Type B pancreatic cell (in vitro differentiated cells): Measurements from ENCODE around the gene BLACAT1. TPM values are rescaled to one million over a fixed set of nuclear protein-coding genes. Genes with fewer than 3 reads are reported as not detected.
A peak's percentile ranks its signal among the peaks of the same experiment; 100 is the strongest.

ENCODE experiments used
- DNase-seq: peaks from one replicate; pipeline ENCODE4 v3.0.0; 2021; ENCODE audit warnings: mixed read lengths; ENCODE audit not compliant: unreplicated experiment; ENCODE audit errors: extremely low spot score
- H3K27ac Mint-ChIP-seq: 2 replicates; pipeline ENCODE4 v1.8.0; 2021; ENCODE audit warnings: mild to moderate bottlenecking, mixed read lengths
- H3K27me3 Mint-ChIP-seq: 2 replicates; pipeline ENCODE4 v1.8.0; 2021; ENCODE audit warnings: mixed read lengths
- H3K36me3 Mint-ChIP-seq: 2 replicates; pipeline ENCODE4 v1.8.0; 2021; ENCODE audit warnings: mixed read lengths
- H3K4me1 Mint-ChIP-seq: one replicate; pipeline ENCODE4 v1.8.0; 2021; ENCODE audit warnings: mixed read lengths; ENCODE audit not compliant: unreplicated experiment
- H3K4me3 Mint-ChIP-seq: 2 replicates; pipeline ENCODE4 v1.8.0; 2021; ENCODE audit warnings: mild to moderate bottlenecking, mixed read lengths
- H3K9me3 Mint-ChIP-seq: 2 replicates; pipeline ENCODE4 v1.8.0; 2021; ENCODE audit warnings: mixed read lengths
- CTCF ChIP-seq: fragments of 200-600 bp; sonication (generic); conservative IDR thresholded peaks from 2 replicates; pipeline ENCODE4 v1.5.0; 2021; ENCODE audit warnings: antibody characterized with exemption, mild to moderate bottlenecking
- total RNA-seq: library from RNA; stranded (reverse); gene quantifications from 2 replicates; pipeline ENCODE4 v1.2.1, GENCODE V29; 2021; ENCODE audit warnings: low replicate concordance

The BLACAT1 gene
- total RNA-seq, 1 donor from 2014 or later = 2.4 TPM

DNA sequence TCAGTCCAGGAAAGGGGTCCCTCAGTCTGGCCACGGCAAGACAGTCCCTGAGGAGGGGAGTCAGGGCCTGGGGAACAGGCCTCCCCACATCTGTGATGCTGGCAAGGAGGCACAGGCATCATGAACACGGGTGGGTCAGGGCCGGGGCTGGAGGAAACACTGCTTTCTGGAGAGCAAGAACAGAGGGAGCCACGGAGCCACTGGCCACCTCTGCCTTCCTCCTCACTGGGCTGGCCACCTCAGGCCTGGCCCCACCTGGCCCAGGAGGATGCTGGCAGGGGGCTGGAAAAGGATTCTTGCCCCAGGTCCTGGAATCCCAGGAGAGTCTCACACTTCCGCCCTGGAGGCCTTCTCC lies 15.7 kb downstream of the BLACAT1 start:
- no peak overlapping the region for H3K4me3 Mint-ChIP-seq
- peaks cover 11% of the 10 kb centered on the region for H3K27me3 Mint-ChIP-seq
- H3K9me3 Mint-ChIP-seq = no peaks in the 10 kb centered on the region

DNA sequence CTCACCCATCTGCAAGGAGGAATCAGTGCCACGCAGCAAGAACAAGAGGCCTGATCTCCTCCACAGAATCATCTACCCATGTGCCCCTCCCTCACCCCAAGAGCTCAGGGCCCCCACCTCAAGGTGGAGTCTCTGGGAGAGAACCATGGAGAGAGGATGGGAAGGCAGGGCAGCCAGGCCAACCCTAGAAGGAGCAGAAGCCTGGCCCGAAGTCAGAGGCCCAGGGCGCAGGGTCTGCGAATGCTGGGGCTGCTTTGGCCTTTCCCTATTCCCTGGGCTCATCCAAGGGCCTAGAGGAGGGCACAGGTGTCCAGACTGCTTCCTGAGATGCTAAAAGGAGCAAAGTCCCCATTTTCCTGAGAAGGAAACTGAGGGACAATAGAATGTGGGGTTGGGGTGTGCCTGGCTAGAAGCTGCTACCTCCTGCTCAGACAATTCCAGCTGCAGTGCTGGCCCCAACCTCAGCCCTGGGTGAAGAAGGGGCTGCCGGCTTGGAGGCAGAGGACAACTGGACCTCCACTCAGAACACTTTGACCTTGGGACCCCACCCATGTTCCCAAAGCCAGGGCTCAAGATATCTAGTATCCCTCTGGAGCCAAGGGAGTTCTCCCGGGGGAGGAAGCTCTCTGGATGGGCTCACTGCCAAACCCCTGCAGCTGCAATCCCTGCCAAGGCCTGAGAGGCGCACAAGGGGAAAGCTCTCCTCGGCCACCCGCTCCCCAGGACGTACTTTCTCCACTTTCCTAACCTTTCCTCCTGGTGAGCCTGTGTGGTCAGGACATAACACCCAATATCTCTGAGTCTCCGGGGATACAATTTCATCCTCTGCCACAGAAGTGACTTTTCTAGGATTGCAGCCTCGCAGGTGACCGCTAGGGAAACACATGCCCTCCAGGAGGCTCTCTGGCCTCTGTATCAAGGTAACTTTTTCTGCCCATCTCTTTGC lies 17.4 kb downstream of the BLACAT1 start:
- TF ChIP-seq CTCF = peak; percentile 51
- DNase-seq = no peak
- H3K27ac Mint-ChIP-seq = no peak overlapping the region

More for the DNA sequence above, 15.7 kb downstream of the BLACAT1 start:
- no peak for DNase-seq
- no peak for TF ChIP-seq CTCF
- Mint-ChIP-seq H3K4me1 (peaks cover 48% of the 10 kb centered on the region), H3K27ac (peak overlapping the region; percentile 94), H3K36me3 (no peaks in the 10 kb centered on the region)

DNA sequence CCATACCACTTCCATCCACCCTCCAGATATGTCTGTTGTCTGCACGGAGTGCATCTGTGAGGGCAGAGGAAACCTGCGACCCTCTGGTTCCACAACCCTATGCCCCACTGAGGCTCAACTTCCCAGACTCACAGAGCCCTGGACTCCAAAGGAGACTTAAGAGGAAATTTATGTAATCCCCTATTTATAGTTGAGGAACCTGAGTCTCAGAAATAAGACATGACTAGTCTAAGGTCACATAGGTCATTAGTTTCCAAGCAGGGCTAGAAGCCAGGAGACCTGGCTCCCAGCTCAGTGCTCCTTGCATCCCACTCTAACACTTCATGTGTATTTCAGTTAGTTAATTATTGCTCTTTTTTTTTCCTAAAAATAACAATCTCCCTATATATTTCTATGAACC lies 18.3 kb downstream of the BLACAT1 start:
- peaks cover 17% of the 10 kb centered on the region for H3K27me3 Mint-ChIP-seq
- H3K36me3 Mint-ChIP-seq = no peaks in the 10 kb centered on the region
- TF ChIP-seq CTCF = no peak
- peaks cover 36% of the 10 kb centered on the region for H3K4me1 Mint-ChIP-seq
- H3K27ac Mint-ChIP-seq = peak overlapping the region; percentile 22
- H3K4me3 Mint-ChIP-seq = no peak overlapping the region
- DNase-seq = no peak
- H3K9me3 Mint-ChIP-seq = no peaks in the 10 kb centered on the region

More for the DNA sequence above, 17.4 kb downstream of the BLACAT1 start:
- Mint-ChIP-seq H3K36me3 (no peaks in the 10 kb centered on the region), H3K27me3 (peaks cover 17% of the 10 kb centered on the region), H3K4me3 (no peak overlapping the region), H3K4me1 (peaks cover 43% of the 10 kb centered on the region), H3K9me3 (no peaks in the 10 kb centered on the region)

GRCh38 chr1:205436776-205437410 lies 19.0 kb downstream of the BLACAT1 start:
- TF ChIP-seq CTCF = no peak
- Mint-ChIP-seq H3K27me3 (peaks cover 19% of the 10 kb centered on the region), H3K4me1 (peaks cover 29% of the 10 kb centered on the region)

GRCh38 chr1:205435578-205436573 lies 20.0 kb downstream of the BLACAT1 start:
- Mint-ChIP-seq H3K4me1 (peaks cover 22% of the 10 kb centered on the region), H3K27ac (no peak overlapping the region)
- no peak for DNase-seq

More at GRCh38 chr1:205436776-205437410, 19.0 kb downstream of the BLACAT1 start:
- no peak for DNase-seq
- peak overlapping the region; percentile 22 for H3K27ac Mint-ChIP-seq
- H3K9me3 Mint-ChIP-seq = no peaks in the 10 kb centered on the region
- no peaks in the 10 kb centered on the region for H3K36me3 Mint-ChIP-seq
- no peak overlapping the region for H3K4me3 Mint-ChIP-seq

More at GRCh38 chr1:205435578-205436573, 20.0 kb downstream of the BLACAT1 start:
- Mint-ChIP-seq H3K36me3 (no peaks in the 10 kb centered on the region), H3K9me3 (no peaks in the 10 kb centered on the region), H3K27me3 (peaks cover 19% of the 10 kb centered on the region), H3K4me3 (no peak overlapping the region)
- TF ChIP-seq CTCF = no peak
